ENCODE results near the gene HOXA10.

Gene HOXA10

DNA sequence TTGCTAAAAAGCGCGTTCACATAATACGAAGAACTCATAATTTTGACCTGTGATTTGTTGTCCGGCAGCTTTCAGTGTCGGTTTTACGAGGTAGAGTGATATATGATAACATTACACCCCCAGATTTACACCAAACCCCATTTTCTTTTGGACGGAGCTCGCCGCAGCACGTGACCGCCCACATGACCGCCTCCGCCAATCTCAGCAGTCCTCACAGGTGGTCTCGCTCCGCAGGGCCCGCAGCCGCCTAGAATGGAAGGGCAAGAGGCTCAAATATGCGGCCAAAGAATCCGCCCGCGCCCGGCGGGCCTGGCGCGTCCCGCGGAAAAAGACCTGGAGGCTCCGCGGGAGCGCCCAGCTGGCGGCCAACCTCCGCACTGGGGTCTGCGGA, 17.6 kb downstream of the HOXA10 start, which contains the start of gene HOXA7:
HOXA7 (minus strand) TSS at position 168 of the 391 bp plus-strand sequence; CDS start at position 38, 130 bp downstream.
- Histone ChIP-seq H3K79me2 (ENCODE audit: low read length) (no peaks in the 10 kb centered on the region), H3K9ac (ENCODE audit: low read length) (no peak within 1 kb of the TSS), H4K20me1 (ENCODE audit: insufficient read depth, low read length) (no peaks in the 10 kb centered on the region), H3K4me2 (ENCODE audit: low read depth, low read length) (peak within 1 kb of the TSS; percentile 52), H3K9me3 (replicated peaks; ENCODE audit: insufficient read depth, low read length) (no peaks in the 10 kb centered on the region), H3F3A (ENCODE audit: insufficient read depth, low read length) (no peaks in the 10 kb centered on the region), H3K27me3 (replicated peaks; ENCODE audit: insufficient read depth, low read length) (peaks cover 92% of the 10 kb centered on the region), H3K4me1 (ENCODE audit: low read length) (peaks cover 7% of the 10 kb centered on the region; the same call in 1 of the 2 replicates), H3K9me2 (replicated peaks; ENCODE audit: insufficient read depth, low read length) (no peaks in the 10 kb centered on the region), H3K4me3 (ENCODE audit: low read length) (peak within 1 kb of the TSS; percentile 37; the same call in 1 of the 2 replicates), H2AFZ (ENCODE audit: low read length) (no peak within 1 kb of the TSS), H3K36me3 (replicated peaks; ENCODE audit: insufficient read depth, low read length) (no peaks in the 10 kb centered on the region), H3K27ac (ENCODE audit: low read length) (no peak within 1 kb of the TSS)
- TF ChIP-seq, protein P1, sequence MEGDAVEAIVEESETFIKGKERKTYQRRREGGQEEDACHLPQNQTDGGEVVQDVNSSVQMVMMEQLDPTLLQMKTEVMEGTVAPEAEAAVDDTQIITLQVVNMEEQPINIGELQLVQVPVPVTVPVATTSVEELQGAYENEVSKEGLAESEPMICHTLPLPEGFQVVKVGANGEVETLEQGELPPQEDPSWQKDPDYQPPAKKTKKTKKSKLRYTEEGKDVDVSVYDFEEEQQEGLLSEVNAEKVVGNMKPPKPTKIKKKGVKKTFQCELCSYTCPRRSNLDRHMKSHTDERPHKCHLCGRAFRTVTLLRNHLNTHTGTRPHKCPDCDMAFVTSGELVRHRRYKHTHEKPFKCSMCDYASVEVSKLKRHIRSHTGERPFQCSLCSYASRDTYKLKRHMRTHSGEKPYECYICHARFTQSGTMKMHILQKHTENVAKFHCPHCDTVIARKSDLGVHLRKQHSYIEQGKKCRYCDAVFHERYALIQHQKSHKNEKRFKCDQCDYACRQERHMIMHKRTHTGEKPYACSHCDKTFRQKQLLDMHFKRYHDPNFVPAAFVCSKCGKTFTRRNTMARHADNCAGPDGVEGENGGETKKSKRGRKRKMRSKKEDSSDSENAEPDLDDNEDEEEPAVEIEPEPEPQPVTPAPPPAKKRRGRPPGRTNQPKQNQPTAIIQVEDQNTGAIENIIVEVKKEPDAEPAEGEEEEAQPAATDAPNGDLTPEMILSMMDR (IDR thresholded peaks at IDR 0.05; ENCODE audit: low read length) = no peak
- TF ChIP-seq EZH2 (optimal IDR thresholded peaks at IDR 0.05; ENCODE audit: low read depth, low read length) = no peak
- no peak for TF ChIP-seq EZH2phosphoT487 (IDR thresholded peaks at IDR 0.05; ENCODE audit: low read length)
- DNase-seq = no peak

DNA sequence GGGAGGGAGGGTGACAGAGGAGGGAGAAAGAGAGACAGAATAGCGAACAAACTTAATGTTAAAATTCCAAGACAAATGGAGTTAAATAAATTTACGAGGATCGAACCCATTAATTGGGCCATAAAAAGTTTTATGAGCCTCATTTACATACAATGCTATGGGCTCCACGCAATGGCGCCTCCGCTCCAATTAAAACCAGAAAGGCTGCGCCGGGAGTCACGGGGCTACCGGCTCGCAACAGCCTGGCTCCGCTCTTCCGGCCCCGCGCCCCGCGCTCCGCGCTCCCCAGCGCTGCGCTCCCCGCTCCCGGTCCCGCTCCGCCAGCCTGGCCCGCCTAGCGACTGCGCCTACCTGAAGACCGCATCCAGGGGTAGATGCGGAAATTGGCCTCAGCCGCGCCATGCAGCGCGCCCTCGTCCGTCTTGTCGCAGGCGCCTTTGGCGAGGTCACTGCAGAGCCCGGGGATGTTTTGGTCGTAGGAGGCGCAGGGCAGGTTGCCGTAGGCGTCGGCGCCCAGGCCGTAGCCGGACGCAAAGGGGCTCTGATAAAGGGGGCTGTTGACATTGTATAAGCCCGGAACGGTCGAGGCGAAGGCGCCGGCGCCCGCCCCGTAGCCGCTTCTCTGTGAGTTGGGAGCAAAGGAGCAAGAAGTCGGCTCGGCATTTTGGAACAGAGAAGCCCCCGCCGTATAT, 18.2 kb downstream of the HOXA10 start:
- Histone ChIP-seq H3K27ac (ENCODE audit: low read length) (no peak overlapping the region), H3K4me3 (ENCODE audit: low read length) (peak overlapping the region; percentile 37; the same call in 1 of the 2 replicates), H3F3A (ENCODE audit: insufficient read depth, low read length) (no peaks in the 10 kb centered on the region), H3K79me2 (ENCODE audit: low read length) (no peaks in the 10 kb centered on the region), H3K27me3 (replicated peaks; ENCODE audit: insufficient read depth, low read length) (peaks cover 97% of the 10 kb centered on the region), H3K4me2 (ENCODE audit: low read depth, low read length) (peak overlapping the region; percentile 52), H3K9me3 (replicated peaks; ENCODE audit: insufficient read depth, low read length) (no peaks in the 10 kb centered on the region), H4K20me1 (ENCODE audit: insufficient read depth, low read length) (no peaks in the 10 kb centered on the region), H3K9me2 (replicated peaks; ENCODE audit: insufficient read depth, low read length) (no peaks in the 10 kb centered on the region), H3K4me1 (ENCODE audit: low read length) (peaks cover 11% of the 10 kb centered on the region; the same call in 1 of the 2 replicates), H2AFZ (ENCODE audit: low read length) (no peak overlapping the region), H3K36me3 (replicated peaks; ENCODE audit: insufficient read depth, low read length) (no peaks in the 10 kb centered on the region), H3K9ac (ENCODE audit: low read length) (no peak overlapping the region)
- TF ChIP-seq EZH2phosphoT487 (IDR thresholded peaks at IDR 0.05; ENCODE audit: low read length) = no peak
- TF ChIP-seq, protein P1 (IDR thresholded peaks at IDR 0.05; ENCODE audit: low read length) = no peak
- TF ChIP-seq EZH2 (optimal IDR thresholded peaks at IDR 0.05; ENCODE audit: low read depth, low read length) = no peak
- DNase-seq = no peak

DNA sequence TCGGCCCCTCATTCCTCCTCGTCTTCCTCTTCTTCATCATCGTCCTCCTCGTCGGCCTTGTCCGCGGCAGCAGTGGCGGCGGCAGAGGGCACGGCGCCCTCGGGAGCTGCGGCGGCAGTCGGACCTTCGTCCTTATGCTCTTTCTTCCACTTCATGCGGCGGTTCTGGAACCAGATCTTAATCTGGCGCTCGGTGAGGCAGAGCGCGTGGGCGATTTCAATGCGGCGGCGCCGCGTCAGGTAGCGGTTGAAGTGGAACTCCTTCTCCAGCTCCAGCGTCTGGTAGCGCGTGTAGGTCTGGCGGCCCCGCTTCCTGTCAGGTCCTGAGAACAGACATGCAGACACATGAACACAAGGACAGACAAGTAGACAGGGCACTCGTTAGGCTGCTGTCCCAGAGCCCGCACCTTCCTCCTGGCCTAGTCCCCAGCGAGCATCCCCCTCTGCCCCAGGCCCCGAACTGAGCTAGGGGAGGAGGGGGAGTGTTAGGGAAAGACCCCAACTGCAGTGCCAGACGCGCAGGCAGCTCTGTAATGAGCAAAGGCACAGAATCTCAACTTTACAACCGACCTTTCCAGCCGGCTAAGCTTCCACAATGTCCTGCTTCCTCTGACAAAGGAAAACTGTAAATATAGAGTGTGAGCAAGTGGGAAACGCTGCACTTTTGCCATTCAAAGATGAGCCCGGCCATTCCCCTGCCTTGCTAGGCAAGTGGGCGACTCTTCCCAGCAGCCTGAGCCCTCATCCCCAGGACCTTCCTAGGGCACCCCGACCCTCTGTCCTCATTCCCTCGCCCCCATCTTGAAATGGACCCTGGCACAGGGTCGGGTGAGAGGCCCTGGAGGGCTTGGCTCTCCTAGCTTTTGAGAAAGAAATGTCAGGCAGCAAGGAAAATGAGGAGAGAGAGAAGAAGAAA, 19.0 kb downstream of the HOXA10 start:
- H3K4me3 ChIP-seq (ENCODE audit: low read length) = peak overlapping the region; percentile 38; the same call in 1 of the 2 replicates
- no peak for DNase-seq
- no peaks in the 10 kb centered on the region for H3F3A ChIP-seq (ENCODE audit: insufficient read depth, low read length)
- no peaks in the 10 kb centered on the region for H3K79me2 ChIP-seq (ENCODE audit: low read length)
- H3K9ac ChIP-seq (ENCODE audit: low read length) = no peak overlapping the region
- H3K4me1 ChIP-seq (ENCODE audit: low read length) = peaks cover 9% of the 10 kb centered on the region; the same call in 1 of the 2 replicates
- H3K27ac ChIP-seq (ENCODE audit: low read length) = no peak overlapping the region
- peak; percentile 90 for TF ChIP-seq EZH2 (optimal IDR thresholded peaks at IDR 0.05; ENCODE audit: low read depth, low read length)
- TF ChIP-seq EZH2phosphoT487 (IDR thresholded peaks at IDR 0.05; ENCODE audit: low read length) = no peak
- TF ChIP-seq, protein P1 (IDR thresholded peaks at IDR 0.05; ENCODE audit: low read length) = no peak
- peak overlapping the region; percentile 34; the same call in 1 of the 2 replicates for H2AFZ ChIP-seq (ENCODE audit: low read length)
- H3K36me3 ChIP-seq (replicated peaks; ENCODE audit: insufficient read depth, low read length) = no peaks in the 10 kb centered on the region
- peak overlapping the region; percentile 60 for H3K4me2 ChIP-seq (ENCODE audit: low read depth, low read length)
- H3K9me3 ChIP-seq (replicated peaks; ENCODE audit: insufficient read depth, low read length) = no peaks in the 10 kb centered on the region
- peaks cover 91% of the 10 kb centered on the region for H3K27me3 ChIP-seq (replicated peaks; ENCODE audit: insufficient read depth, low read length)
- no peaks in the 10 kb centered on the region for H4K20me1 ChIP-seq (ENCODE audit: insufficient read depth, low read length)
- H3K9me2 ChIP-seq (replicated peaks; ENCODE audit: insufficient read depth, low read length) = no peaks in the 10 kb centered on the region

Measured in MM.1S (cell line).